Activated CD8-positive, alpha-beta memory T cell treated with anti-CD3 and anti-CD28 coated beads, Interleukin-2, amount 10 ng/mL, durations not matched to agents 7 days and 5 days (primary cell): Measurements from ENCODE around the gene PDIA3. TPM values are rescaled to one million over a fixed set of nuclear protein-coding genes. Genes with fewer than 3 reads are reported as not detected.
A peak's percentile ranks its signal among the peaks of the same experiment; 100 is the strongest.
"Not testable (repeated sequence)": the region's sequence is repeated elsewhere in the genome, so short reads cannot be mapped to it uniquely, and the experiment has no call there.

Experiments used
- ATAC-seq: fragments of 150-1000 bp; cut with Tn5 transposase; one replicate; pipeline ENCODE4 v1.10.0; 2021; ENCODE audit warnings: moderate library complexity
- CTCF ChIA-PET: fragments of 350-600 bp; sonication (Branson Sonifier 250); formaldehyde crosslinking; loops from one replicate; lab custom pipeline; 2021; ENCODE audit warnings: antibody characterized with exemption; lab: Charles Lee
- DNase-seq: peaks from one replicate; pipeline ENCODE4 v3.0.0-alpha.2; 2020
- H3K27ac Mint-ChIP-seq: one replicate; pipeline ENCODE4 v1.8.0; 2021; ENCODE audit warnings: mild to moderate bottlenecking, mixed read lengths
- H3K27me3 Mint-ChIP-seq: one replicate; pipeline ENCODE4 v1.8.0; 2021; ENCODE audit warnings: mixed read lengths
- H3K36me3 Mint-ChIP-seq: one replicate; pipeline ENCODE4 v1.8.0; 2021; ENCODE audit warnings: mild to moderate bottlenecking, mixed read lengths
- H3K4me1 Mint-ChIP-seq: one replicate; pipeline ENCODE4 v1.8.0; 2021; ENCODE audit warnings: mixed read lengths
- H3K4me3 Mint-ChIP-seq: one replicate; pipeline ENCODE4 v1.8.0; 2021; ENCODE audit warnings: mild to moderate bottlenecking, moderate library complexity, mixed read lengths
- H3K9me3 Mint-ChIP-seq: one replicate; pipeline ENCODE4 v1.8.0; 2022; ENCODE audit warnings: low read depth, mixed read lengths
- microRNA-seq: library from miRNA; unstranded; fragments of <30 nt; microRNA quantifications from one replicate; pipeline ENCODE4 v1.2.0, GENCODE V29; 2022
- total RNA-seq, 2 experiments: library from RNA; stranded (reverse); gene quantifications; one replicate each; pipeline ENCODE4 v1.2.3, GENCODE V29; 2021

The PDIA3 gene
- total RNA-seq, 2 experiments from 2014 or later: 247 to 293 TPM

DNA sequence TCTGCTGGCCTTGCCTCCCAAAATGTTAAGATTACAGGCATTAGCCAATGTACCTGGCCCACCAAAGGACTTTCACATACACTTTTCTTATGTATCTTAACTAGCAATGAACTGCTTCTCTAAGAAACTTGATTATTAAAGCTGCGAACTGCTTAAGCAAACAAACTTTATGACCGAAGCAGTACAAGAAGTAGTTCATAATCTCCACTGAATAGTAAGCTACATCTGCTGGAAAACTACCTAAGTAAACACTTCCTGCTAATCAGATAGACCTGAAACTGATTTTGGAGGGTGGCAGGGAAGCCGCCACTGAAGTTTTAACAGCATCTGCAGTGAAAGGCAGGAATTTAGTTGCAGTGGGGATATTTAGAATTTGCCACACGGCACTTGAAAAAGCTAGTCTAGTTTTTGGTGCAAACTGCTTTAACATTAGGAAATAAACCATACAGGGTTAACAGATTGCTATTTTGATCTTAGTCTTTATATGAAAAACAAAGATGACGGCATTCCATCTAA lies 62.3 kb downstream of the PDIA3 start:
- CTCF ChIA-PET: no interaction called here
- DNase-seq (no peak), ATAC-seq (no peak)
- H3K27me3 Mint-ChIP-seq: no peaks in the 10 kb centered on the region
- peaks cover 59% of the 10 kb centered on the region for H3K36me3 Mint-ChIP-seq
- H3K4me3 Mint-ChIP-seq: no peak overlapping the region
- peaks cover 6% of the 10 kb centered on the region for H3K4me1 Mint-ChIP-seq
- H3K27ac Mint-ChIP-seq: no peak overlapping the region
- no peaks in the 10 kb centered on the region for H3K9me3 Mint-ChIP-seq

DNA sequence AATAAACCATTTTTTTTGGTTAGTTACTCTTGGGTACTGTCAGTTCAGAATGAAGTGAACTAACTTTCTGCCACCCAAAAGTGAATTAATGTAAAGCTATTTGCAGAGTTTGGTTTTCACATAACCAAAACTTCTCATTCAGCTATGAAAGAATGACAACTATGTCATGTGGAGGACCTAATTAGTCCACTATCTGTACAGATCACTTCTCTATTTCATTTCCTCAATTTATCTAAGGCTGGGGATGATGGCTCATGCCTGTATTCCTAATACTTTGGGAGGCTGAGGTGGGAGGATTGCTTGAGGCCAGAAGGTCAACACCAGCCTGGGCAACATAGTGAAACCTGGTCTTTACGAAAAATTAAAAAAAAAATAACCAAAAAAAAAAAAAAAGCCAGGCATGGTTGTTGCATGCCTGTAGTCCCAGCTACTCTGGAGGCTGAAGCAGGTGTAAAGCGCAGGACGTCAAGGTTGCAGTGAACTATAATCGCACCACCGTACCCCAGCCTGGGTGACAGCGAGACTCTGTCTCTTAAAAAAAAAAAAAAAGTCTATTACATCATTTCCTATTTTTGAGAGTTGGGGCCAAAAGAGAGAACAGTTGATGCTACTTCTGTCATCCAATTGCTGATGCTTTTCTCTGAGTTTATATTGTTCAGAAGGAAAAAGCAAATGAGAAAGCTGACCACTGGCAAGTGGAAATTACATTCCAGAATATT lies 62.9 kb downstream of the PDIA3 start:
- H3K4me3 Mint-ChIP-seq: no peak overlapping the region
- no peak for DNase-seq
- ATAC-seq: no peak
- H3K9me3 Mint-ChIP-seq: no peaks in the 10 kb centered on the region
- peaks cover 64% of the 10 kb centered on the region for H3K36me3 Mint-ChIP-seq
- H3K4me1 Mint-ChIP-seq: peaks cover 6% of the 10 kb centered on the region
- H3K27me3 Mint-ChIP-seq: no peaks in the 10 kb centered on the region
- CTCF ChIA-PET: interaction anchor here (1.0 kb wide), 1 partner anchor 13 kb away, joined by 5 read pairs; no protein-coding TSS in a partner anchor
- no peak overlapping the region for H3K27ac Mint-ChIP-seq

DNA sequence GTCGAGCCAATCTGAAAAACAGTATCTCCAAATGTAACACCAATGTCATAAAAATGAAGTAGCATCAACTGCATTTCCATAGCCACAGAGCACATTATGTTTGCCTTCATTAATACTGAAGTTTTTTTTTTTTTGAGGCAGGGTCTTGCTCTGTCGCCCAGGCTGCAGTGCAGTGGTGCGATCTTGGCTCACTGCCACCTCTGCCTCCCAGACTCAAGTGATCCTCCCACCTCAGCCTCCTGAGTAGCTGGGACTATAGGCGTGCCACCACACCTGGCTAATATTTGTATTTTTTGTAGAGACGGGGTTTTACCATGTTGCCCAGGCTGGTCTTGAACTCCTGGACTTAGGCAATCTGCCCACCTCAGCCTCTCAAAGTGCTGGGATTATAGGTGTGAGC lies 68.8 kb downstream of the PDIA3 start:
- DNase-seq, CTCF ChIA-PET, H3K27me3 Mint-ChIP-seq, H3K27ac Mint-ChIP-seq, H3K9me3 Mint-ChIP-seq, H3K4me3 Mint-ChIP-seq, ATAC-seq: not testable (repeated sequence)
- peaks cover 42% of the 10 kb centered on the region for H3K36me3 Mint-ChIP-seq
- H3K4me1 Mint-ChIP-seq: peaks cover 15% of the 10 kb centered on the region

DNA sequence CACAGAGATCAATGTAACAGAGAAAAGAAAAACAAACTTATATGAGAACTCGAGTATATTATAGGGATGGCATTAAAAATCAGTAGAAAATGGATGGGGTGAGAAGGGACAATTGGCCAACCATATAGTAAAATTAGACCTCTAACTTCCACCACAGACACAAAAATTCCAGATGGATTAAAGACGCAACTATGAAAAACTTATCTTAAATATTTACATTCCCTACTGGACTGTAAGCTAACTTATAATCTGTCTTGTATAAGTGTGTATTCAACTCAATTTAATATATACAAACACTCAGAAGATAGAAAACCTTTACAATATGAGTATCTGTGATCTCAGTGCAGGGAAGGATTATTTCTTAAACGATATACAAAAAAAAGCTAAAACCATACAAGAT lies 75.3 kb downstream of the PDIA3 start:
- DNase-seq: no peak
- Mint-ChIP-seq H3K27me3 (no peaks in the 10 kb centered on the region), H3K36me3 (peaks cover 20% of the 10 kb centered on the region), H3K4me3 (peak overlapping the region; percentile 14), H3K4me1 (peaks cover 46% of the 10 kb centered on the region), H3K27ac (peak overlapping the region; percentile 65), H3K9me3 (no peaks in the 10 kb centered on the region)
- ATAC-seq: no peak
- CTCF ChIA-PET: interaction anchor here (0.8 to 1.9 kb wide), 5 partner anchors 12 to 45 kb away, joined by 3 to 5 read pairs (median 3); partner anchors contain the start of genes ELL3 and HYPK

Small RNA genes within 50 kb of the gene (microRNA-seq; reads per million reads assigned to microRNA genes)
- not detected for gene MIR1282

Other genes with a start within 250 kb of the PDIA3 start
- gene MAP1A, start 228.8 kb upstream of the PDIA3 start, total RNA-seq: 1 to 10 TPM; 3.0 to 7.8 TPM
- 10 to 100 TPM; 33.5 to 34.2 TPM for gene PPIP5K1, start 156.2 kb upstream of the PDIA3 start, total RNA-seq
- gene CKMT1B, start 152.4 kb upstream of the PDIA3 start, total RNA-seq: under 1 TPM in 1 of 2 experiments, not detected in 1; 0.40 TPM
- gene STRC, start 127.6 kb upstream of the PDIA3 start, total RNA-seq: 1 to 10 TPM in 1 of 2 experiments, under 1 TPM in 1; 0.70 to 1.1 TPM
- gene CATSPER2, start 97.6 kb upstream of the PDIA3 start, total RNA-seq: 1 to 10 TPM in 1 of 2 experiments, under 1 TPM in 1; 0.94 to 1.3 TPM
- not detected for gene CKMT1A, start 52.6 kb upstream of the PDIA3 start, total RNA-seq
- 1 to 10 TPM in 1 of 2 experiments, under 1 TPM in 1; 0.49 to 1.0 TPM for gene ELL3, start 30.5 kb downstream of the PDIA3 start, total RNA-seq
- gene SERF2, start 45.9 kb downstream of the PDIA3 start, total RNA-seq: 100 to 1,000 TPM; 804 to 808 TPM
- under 1 TPM; 0.20 to 0.30 TPM for gene SERINC4, start 53.8 kb downstream of the PDIA3 start, total RNA-seq
- gene HYPK, start 54.2 kb downstream of the PDIA3 start, total RNA-seq: 10 to 100 TPM; 14.8 to 16.1 TPM
- gene MFAP1, start 78.3 kb downstream of the PDIA3 start, total RNA-seq: 10 to 100 TPM; 34.1 to 46.5 TPM
- 10 to 100 TPM; 79.7 to 91.1 TPM for gene WDR76, start 80.6 kb downstream of the PDIA3 start, total RNA-seq